WTC11 (cell line): Measurements from ENCODE around the gene MCEMP1. TPM values are rescaled to one million over a fixed set of nuclear protein-coding genes. Genes with fewer than 3 reads are reported as not detected.

Experiments used
- ATAC-seq: fragments of 200-7000 bp; cut with Tn5 transposase; 2 replicates; pipeline ENCODE4 v1.10.0; 2021; ENCODE audit warnings: mild to moderate bottlenecking, moderate library complexity
- CTCF ChIA-PET: fragments of 300-600 bp; sonication (Branson Sonifier 250); formaldehyde crosslinking; loops from one replicate; lab custom pipeline; 2021; ENCODE audit warnings: antibody characterized with exemption; lab: Charles Lee
- POLR2A ChIA-PET: fragments of 350-600 bp; sonication (Branson Sonifier 250); formaldehyde crosslinking; loops from one replicate; lab custom pipeline; 2021; ENCODE audit warnings: antibody characterized with exemption; lab: Charles Lee
- DNase-seq: peaks from one replicate; pipeline ENCODE4 v3.0.0; 2021; ENCODE audit warnings: low spot score
- H3K27ac Mint-ChIP-seq: 2 replicates; pipeline ENCODE4 v1.8.0; 2021; ENCODE audit warnings: mixed read lengths
- H3K27me3 Mint-ChIP-seq: 2 replicates; pipeline ENCODE4 v1.8.0; 2021; ENCODE audit warnings: low read depth, mild to moderate bottlenecking, moderate library complexity, mixed read lengths
- H3K36me3 Mint-ChIP-seq: 2 replicates; pipeline ENCODE4 v1.8.0; 2021; ENCODE audit warnings: mixed read lengths
- H3K4me1 Mint-ChIP-seq: 2 replicates; pipeline ENCODE4 v1.8.0; 2022; ENCODE audit warnings: mixed read lengths
- H3K4me3 Mint-ChIP-seq: 2 replicates; pipeline ENCODE4 v1.8.0; 2021; ENCODE audit warnings: mild to moderate bottlenecking, moderate library complexity, mixed read lengths
- H3K9me3 Mint-ChIP-seq: 2 replicates; pipeline ENCODE4 v1.8.0; 2021; ENCODE audit warnings: mixed read lengths
- CREM ChIP-seq: sonication (generic); formaldehyde crosslinking; IDR thresholded peaks from 2 replicates; pipeline ENCODE4 v1.8.1; 2022; ENCODE audit warnings: mild to moderate bottlenecking, missing genetic modification reagents, moderate library complexity
- ESRRA ChIP-seq: sonication (generic); formaldehyde crosslinking; IDR thresholded peaks from 2 replicates; pipeline ENCODE4 v1.8.1; 2022; ENCODE audit warnings: mild to moderate bottlenecking, missing genetic modification reagents, borderline replicate concordance
- JUN ChIP-seq: sonication (generic); formaldehyde crosslinking; IDR thresholded peaks from 2 replicates; pipeline ENCODE4 v1.8.0; 2023; ENCODE audit warnings: mild to moderate bottlenecking, missing genetic modification reagents
- PRRX2 ChIP-seq: fragments of 250-450 bp; sonication (Bioruptor Pico); IDR thresholded peaks from 2 replicates; pipeline ENCODE4 v1.8.0; 2021; ENCODE audit warnings: mild to moderate bottlenecking
- RELA ChIP-seq: sonication (generic); formaldehyde crosslinking; IDR thresholded peaks from 2 replicates; pipeline ENCODE4 v1.8.1; 2022; ENCODE audit warnings: missing genetic modification reagents, mild to moderate bottlenecking, borderline replicate concordance
- SOX15 ChIP-seq: fragments of 250-450 bp; sonication (Bioruptor Pico); IDR thresholded peaks from 2 replicates; pipeline ENCODE4 v1.9.0; 2021; ENCODE audit warnings: mild to moderate bottlenecking
- ZNF219 ChIP-seq: sonication (generic); formaldehyde crosslinking; IDR thresholded peaks from 2 replicates; pipeline ENCODE4 v1.8.0; 2023; ENCODE audit warnings: missing genetic modification reagents, mild to moderate bottlenecking, borderline replicate concordance
- ZNF263 ChIP-seq: sonication (generic); formaldehyde crosslinking; IDR thresholded peaks from 2 replicates; pipeline ENCODE4 v1.8.1; 2022; ENCODE audit warnings: low read depth, mild to moderate bottlenecking, moderate library complexity, missing genetic modification reagents
- ZNF423 ChIP-seq: fragments of 250-450 bp; sonication (Bioruptor Pico); IDR thresholded peaks from 2 replicates; pipeline ENCODE4 v2.1.2; 2022; ENCODE audit warnings: mild to moderate bottlenecking, moderate library complexity
- total RNA-seq: library from RNA; stranded (reverse); gene quantifications from 3 replicates; pipeline ENCODE4 v1.2.3, GENCODE V29; 2021
- TF ChIP-seq, protein P1 (sequence below): sonication (generic); formaldehyde crosslinking; IDR thresholded peaks from 2 replicates; pipeline ENCODE4 v1.8.1; 2023; ENCODE audit warnings: mild to moderate bottlenecking, missing genetic modification reagents
- TF ChIP-seq, protein P2 (sequence below): sonication (generic); formaldehyde crosslinking; IDR thresholded peaks from 2 replicates; pipeline ENCODE4 v1.8.0; 2022; ENCODE audit warnings: mild to moderate bottlenecking, missing genetic modification reagents
- TF ChIP-seq, protein P3 (sequence below): fragments of 250-450 bp; sonication (Bioruptor Pico); IDR thresholded peaks from 2 replicates; pipeline ENCODE4 v1.9.0; 2021; ENCODE audit warnings: mild to moderate bottlenecking
- TF ChIP-seq, protein P4 (sequence below): sonication (generic); formaldehyde crosslinking; IDR thresholded peaks from 2 replicates; pipeline ENCODE4 v1.8.1; 2023; ENCODE audit warnings: mild to moderate bottlenecking, missing genetic modification reagents, borderline replicate concordance
- TF ChIP-seq, protein P5 (sequence below): sonication (generic); formaldehyde crosslinking; IDR thresholded peaks from 2 replicates; pipeline ENCODE4 v1.8.0; 2022; ENCODE audit warnings: mild to moderate bottlenecking, missing genetic modification reagents
- TF ChIP-seq, protein P6 (sequence below): sonication (generic); formaldehyde crosslinking; IDR thresholded peaks from 2 replicates; pipeline ENCODE4 v1.8.0; 2023; ENCODE audit warnings: missing genetic modification reagents, mild to moderate bottlenecking, borderline replicate concordance

Gene MCEMP1
- total RNA-seq, 1 experiment from 2014 or later = not detected

DNA sequence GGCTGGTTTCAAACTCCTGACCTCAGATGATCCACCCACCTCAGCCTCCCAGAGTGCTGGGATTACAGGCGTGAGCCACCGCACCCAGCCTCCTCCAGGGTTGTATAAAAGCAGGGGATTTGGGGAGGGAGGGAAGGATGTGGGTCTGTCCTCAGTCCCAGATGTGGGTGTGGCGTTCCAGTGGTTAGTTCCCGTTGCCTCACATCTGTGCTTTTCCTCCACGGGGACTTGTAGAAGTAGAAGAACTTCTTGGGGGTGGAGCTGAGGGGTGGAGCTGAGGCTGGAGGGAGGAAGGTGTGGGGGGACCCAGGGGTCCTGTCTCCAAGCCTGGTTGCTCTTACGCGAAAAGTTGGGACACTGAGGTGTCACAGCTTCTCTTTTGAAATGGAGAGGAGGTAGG, 514 bp upstream of the MCEMP1 start:
- ChIA-PET CTCF (interaction anchor here (1.1 to 1.5 kb wide), 2 partner anchors 108 to 124 kb away, joined by 4 to 5 read pairs; no protein-coding TSS in a partner anchor), POLR2A (no interaction called here)
- H3K4me1 Mint-ChIP-seq = peaks cover 7% of the 10 kb centered on the region; the same call in 1 of the 2 replicates
- no peaks in the 10 kb centered on the region; the same call in 1 of the 2 replicates for H3K36me3 Mint-ChIP-seq
- H3K27ac Mint-ChIP-seq = no peak overlapping the region
- H3K4me3 Mint-ChIP-seq = no peak overlapping the region
- TF ChIP-seq PRRX2 (CRISPR knock-in tag) = no peak
- no peak for TF ChIP-seq ZNF423 (CRISPR knock-in tag)
- TF ChIP-seq RELA (CRISPR knock-in tag) = no peak
- no peak for TF ChIP-seq ZNF263
- TF ChIP-seq, protein P1, sequence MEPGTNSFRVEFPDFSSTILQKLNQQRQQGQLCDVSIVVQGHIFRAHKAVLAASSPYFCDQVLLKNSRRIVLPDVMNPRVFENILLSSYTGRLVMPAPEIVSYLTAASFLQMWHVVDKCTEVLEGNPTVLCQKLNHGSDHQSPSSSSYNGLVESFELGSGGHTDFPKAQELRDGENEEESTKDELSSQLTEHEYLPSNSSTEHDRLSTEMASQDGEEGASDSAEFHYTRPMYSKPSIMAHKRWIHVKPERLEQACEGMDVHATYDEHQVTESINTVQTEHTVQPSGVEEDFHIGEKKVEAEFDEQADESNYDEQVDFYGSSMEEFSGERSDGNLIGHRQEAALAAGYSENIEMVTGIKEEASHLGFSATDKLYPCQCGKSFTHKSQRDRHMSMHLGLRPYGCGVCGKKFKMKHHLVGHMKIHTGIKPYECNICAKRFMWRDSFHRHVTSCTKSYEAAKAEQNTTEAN (CRISPR knock-in tag) = no peak
- no peak for TF ChIP-seq ESRRA (CRISPR knock-in tag)
- no peak for TF ChIP-seq JUN
- TF ChIP-seq, protein P2, sequence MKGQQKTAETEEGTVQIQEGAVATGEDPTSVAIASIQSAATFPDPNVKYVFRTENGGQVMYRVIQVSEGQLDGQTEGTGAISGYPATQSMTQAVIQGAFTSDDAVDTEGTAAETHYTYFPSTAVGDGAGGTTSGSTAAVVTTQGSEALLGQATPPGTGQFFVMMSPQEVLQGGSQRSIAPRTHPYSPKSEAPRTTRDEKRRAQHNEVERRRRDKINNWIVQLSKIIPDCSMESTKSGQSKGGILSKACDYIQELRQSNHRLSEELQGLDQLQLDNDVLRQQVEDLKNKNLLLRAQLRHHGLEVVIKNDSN (CRISPR knock-in tag) = no peak
- ATAC-seq (no peak), DNase-seq (no peak)
- peaks cover 70% of the 10 kb centered on the region for H3K27me3 Mint-ChIP-seq
- H3K9me3 Mint-ChIP-seq = peaks cover 5% of the 10 kb centered on the region

DNA sequence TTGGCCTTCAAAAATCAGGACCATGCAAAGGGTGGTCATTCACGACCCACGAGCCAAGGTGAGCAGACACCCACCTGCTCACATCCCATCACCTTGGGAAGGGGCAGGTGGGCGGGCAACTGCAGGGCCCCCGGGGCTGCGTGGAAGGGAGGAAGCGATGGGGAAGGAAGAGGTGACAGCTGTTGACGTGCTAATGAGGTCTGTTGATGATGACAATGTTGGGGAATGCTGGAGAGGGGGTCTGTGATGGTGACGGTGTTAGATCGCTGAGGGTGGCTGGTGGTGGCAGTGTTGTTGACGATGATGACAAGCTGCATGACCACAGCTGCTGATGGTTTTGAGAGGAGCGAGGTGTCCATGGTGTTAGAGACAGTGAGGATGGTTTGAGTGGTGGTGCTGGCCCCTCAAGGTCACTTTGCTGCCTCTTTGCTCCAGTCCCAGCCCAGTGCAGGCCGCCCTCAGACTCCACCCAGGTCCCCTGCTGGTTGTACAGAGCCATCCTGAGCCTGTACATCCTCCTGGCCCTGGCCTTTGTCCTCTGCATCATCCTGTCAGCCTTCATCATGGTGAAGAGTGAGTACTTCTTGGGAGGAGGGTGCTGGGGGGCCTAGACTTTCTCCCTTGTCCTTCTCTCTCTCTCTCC, 900 bp downstream of the MCEMP1 start:
- TF ChIP-seq CREM (CRISPR knock-in tag) (no peak), ZNF219 (CRISPR knock-in tag) (no peak)
- DNase-seq (no peak), ATAC-seq (no peak)
- POLR2A ChIA-PET = no interaction called here
- H3K36me3 Mint-ChIP-seq = peaks cover 5% of the 10 kb centered on the region
- peaks cover 57% of the 10 kb centered on the region for H3K27me3 Mint-ChIP-seq
- H3K4me3 Mint-ChIP-seq = no peak overlapping the region
- H3K27ac Mint-ChIP-seq = no peak overlapping the region
- CTCF ChIA-PET = interaction anchor here (0.9 to 1.7 kb wide), 3 partner anchors 36 to 122 kb away, joined by 3 to 10 read pairs (median 9); no protein-coding TSS in a partner anchor
- H3K4me1 Mint-ChIP-seq = peaks cover 9% of the 10 kb centered on the region
- H3K9me3 Mint-ChIP-seq = peaks cover 5% of the 10 kb centered on the region

DNA sequence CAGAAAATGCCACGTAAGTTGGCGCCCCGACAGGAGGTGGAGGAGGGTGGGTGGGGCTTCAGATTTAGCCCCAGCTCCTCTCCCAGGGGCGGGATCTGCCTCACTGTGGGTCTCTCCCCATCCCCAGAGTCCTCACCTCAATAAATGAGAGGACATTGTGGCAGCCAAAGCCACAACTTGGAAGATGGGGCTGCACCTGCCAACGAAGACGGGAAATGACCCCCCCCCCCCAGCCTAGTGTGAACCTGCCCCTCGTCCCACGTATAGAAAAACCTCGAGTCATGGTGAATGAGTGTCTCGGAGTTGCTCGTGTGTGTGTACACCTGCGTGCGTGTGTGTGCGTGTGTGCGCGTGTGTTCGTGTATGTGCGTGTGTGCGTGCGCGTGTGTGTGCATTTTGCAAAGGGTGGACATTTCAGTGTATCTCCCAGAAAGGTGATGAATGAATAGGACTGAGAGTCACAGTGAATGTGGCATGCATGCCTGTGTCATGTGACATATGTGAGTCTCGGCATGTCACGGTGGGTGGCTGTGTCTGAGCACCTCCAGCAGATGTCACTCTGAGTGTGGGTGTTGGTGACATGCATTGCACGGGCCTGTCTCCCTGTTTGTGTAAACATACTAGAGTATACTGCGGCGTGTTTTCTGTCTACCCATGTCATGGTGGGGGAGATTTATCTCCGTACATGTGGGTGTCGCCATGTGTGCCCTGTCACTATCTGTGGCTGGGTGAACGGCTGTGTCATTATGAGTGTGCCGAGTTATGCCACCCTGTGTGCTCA, 2.3 kb downstream of the MCEMP1 start:
- peaks cover under 1% of the 10 kb centered on the region for H3K9me3 Mint-ChIP-seq
- H3K36me3 Mint-ChIP-seq = peaks cover 11% of the 10 kb centered on the region
- H3K4me1 Mint-ChIP-seq = peaks cover 9% of the 10 kb centered on the region
- ATAC-seq = no peak
- H3K27ac Mint-ChIP-seq = no peak overlapping the region
- no peak overlapping the region for H3K4me3 Mint-ChIP-seq
- CTCF ChIA-PET = interaction anchor here (1.7 kb wide), 1 partner anchor 120 kb away, joined by 10 read pairs; no protein-coding TSS in a partner anchor
- no peak for DNase-seq
- H3K27me3 Mint-ChIP-seq = peaks cover 43% of the 10 kb centered on the region
- POLR2A ChIA-PET = no interaction called here
- TF ChIP-seq, protein P3, sequence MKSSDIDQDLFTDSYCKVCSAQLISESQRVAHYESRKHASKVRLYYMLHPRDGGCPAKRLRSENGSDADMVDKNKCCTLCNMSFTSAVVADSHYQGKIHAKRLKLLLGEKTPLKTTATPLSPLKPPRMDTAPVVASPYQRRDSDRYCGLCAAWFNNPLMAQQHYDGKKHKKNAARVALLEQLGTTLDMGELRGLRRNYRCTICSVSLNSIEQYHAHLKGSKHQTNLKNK = no peak
- TF ChIP-seq, protein P4, sequence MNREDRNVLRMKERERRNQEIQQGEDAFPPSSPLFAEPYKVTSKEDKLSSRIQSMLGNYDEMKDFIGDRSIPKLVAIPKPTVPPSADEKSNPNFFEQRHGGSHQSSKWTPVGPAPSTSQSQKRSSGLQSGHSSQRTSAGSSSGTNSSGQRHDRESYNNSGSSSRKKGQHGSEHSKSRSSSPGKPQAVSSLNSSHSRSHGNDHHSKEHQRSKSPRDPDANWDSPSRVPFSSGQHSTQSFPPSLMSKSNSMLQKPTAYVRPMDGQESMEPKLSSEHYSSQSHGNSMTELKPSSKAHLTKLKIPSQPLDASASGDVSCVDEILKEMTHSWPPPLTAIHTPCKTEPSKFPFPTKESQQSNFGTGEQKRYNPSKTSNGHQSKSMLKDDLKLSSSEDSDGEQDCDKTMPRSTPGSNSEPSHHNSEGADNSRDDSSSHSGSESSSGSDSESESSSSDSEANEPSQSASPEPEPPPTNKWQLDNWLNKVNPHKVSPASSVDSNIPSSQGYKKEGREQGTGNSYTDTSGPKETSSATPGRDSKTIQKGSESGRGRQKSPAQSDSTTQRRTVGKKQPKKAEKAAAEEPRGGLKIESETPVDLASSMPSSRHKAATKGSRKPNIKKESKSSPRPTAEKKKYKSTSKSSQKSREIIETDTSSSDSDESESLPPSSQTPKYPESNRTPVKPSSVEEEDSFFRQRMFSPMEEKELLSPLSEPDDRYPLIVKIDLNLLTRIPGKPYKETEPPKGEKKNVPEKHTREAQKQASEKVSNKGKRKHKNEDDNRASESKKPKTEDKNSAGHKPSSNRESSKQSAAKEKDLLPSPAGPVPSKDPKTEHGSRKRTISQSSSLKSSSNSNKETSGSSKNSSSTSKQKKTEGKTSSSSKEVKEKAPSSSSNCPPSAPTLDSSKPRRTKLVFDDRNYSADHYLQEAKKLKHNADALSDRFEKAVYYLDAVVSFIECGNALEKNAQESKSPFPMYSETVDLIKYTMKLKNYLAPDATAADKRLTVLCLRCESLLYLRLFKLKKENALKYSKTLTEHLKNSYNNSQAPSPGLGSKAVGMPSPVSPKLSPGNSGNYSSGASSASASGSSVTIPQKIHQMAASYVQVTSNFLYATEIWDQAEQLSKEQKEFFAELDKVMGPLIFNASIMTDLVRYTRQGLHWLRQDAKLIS (CRISPR knock-in tag) = no peak
- TF ChIP-seq, protein P5, sequence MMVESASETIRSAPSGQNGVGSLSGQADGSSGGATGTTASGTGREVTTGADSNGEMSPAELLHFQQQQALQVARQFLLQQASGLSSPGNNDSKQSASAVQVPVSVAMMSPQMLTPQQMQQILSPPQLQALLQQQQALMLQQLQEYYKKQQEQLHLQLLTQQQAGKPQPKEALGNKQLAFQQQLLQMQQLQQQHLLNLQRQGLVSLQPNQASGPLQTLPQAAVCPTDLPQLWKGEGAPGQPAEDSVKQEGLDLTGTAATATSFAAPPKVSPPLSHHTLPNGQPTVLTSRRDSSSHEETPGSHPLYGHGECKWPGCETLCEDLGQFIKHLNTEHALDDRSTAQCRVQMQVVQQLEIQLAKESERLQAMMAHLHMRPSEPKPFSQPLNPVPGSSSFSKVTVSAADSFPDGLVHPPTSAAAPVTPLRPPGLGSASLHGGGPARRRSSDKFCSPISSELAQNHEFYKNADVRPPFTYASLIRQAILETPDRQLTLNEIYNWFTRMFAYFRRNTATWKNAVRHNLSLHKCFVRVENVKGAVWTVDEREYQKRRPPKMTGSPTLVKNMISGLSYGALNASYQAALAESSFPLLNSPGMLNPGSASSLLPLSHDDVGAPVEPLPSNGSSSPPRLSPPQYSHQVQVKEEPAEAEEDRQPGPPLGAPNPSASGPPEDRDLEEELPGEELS (CRISPR knock-in tag) = no peak
- TF ChIP-seq, protein P6, sequence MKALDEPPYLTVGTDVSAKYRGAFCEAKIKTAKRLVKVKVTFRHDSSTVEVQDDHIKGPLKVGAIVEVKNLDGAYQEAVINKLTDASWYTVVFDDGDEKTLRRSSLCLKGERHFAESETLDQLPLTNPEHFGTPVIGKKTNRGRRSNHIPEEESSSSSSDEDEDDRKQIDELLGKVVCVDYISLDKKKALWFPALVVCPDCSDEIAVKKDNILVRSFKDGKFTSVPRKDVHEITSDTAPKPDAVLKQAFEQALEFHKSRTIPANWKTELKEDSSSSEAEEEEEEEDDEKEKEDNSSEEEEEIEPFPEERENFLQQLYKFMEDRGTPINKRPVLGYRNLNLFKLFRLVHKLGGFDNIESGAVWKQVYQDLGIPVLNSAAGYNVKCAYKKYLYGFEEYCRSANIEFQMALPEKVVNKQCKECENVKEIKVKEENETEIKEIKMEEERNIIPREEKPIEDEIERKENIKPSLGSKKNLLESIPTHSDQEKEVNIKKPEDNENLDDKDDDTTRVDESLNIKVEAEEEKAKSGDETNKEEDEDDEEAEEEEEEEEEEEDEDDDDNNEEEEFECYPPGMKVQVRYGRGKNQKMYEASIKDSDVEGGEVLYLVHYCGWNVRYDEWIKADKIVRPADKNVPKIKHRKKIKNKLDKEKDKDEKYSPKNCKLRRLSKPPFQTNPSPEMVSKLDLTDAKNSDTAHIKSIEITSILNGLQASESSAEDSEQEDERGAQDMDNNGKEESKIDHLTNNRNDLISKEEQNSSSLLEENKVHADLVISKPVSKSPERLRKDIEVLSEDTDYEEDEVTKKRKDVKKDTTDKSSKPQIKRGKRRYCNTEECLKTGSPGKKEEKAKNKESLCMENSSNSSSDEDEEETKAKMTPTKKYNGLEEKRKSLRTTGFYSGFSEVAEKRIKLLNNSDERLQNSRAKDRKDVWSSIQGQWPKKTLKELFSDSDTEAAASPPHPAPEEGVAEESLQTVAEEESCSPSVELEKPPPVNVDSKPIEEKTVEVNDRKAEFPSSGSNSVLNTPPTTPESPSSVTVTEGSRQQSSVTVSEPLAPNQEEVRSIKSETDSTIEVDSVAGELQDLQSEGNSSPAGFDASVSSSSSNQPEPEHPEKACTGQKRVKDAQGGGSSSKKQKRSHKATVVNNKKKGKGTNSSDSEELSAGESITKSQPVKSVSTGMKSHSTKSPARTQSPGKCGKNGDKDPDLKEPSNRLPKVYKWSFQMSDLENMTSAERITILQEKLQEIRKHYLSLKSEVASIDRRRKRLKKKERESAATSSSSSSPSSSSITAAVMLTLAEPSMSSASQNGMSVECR = no peak
- TF ChIP-seq, protein P2 (CRISPR knock-in tag) = peak; percentile 42; the same call in 1 of the 2 replicates
- no peak for TF ChIP-seq SOX15 (CRISPR knock-in tag)
